ENCODE data around the gene ABLIM2.

Gene ABLIM2

DNA sequence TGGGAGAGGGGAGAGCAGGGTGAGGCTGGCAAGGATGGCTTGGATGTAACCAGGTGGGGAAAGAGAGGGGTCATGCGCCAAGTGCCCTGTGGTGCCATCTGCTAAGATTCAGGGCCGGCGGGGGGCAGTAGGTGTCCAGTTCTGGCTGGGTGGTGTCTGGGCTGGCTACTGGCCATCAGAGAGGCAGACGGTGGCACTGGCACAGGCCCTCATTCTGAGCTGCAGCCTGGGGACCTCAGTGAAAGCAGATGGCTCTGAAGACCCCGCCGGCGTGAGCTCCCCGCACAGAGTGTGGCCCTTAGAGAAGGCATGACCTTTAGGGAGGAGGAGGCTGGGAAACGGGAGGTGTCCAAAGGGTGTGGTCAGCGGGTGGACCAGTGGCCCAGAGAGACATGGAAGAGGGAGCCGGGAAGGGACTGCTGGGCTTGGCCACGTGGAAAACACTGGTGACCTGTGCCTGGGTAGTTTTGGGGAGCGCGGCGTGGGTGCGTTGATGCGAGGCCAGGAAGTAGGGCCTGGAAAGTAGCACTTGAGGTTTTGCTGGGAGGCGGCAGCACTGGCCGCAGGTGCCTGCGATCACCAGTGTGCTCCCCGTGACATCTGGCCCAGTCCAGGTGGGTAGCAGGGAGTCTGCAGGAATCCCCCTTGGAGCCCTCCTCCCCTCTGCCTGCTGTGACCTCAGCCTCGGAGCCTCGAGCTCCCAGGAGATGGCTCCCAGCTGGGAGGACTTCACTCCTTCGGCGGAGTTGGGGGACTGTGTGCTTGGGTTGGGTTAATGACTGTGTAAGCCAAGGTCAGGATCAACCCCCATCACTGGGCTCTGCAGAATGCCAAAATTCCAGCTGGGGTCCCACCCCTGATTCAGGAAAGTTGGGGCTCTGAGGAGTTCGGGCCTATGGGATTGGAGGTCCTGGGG is 31.2 kb upstream of the ABLIM2 start:
- in situ Hi-C loops (cut with HindIII; ENCODE audit: low pct_unique_long_range_greater_than_20kb, low sequenced_read_pairs), result no loop called here
- DNase-seq (ENCODE audit: low read depth in 1 of 2, low spot score in 1 of 2), result no peak
- no peak for TF ChIP-seq JUND (IDR thresholded peaks at IDR 0.05; ENCODE audit: low read depth)

GRCh38 chr4:8188743-8189550 is 30.3 kb upstream of the ABLIM2 start:
- DNase-seq (ENCODE audit: low read depth in 1 of 2, low spot score in 1 of 2), result no peak
- TF ChIP-seq JUND (IDR thresholded peaks at IDR 0.05; ENCODE audit: low read depth), result no peak
- in situ Hi-C loops (cut with HindIII; ENCODE audit: low pct_unique_long_range_greater_than_20kb, low sequenced_read_pairs), result no loop called here

DNA sequence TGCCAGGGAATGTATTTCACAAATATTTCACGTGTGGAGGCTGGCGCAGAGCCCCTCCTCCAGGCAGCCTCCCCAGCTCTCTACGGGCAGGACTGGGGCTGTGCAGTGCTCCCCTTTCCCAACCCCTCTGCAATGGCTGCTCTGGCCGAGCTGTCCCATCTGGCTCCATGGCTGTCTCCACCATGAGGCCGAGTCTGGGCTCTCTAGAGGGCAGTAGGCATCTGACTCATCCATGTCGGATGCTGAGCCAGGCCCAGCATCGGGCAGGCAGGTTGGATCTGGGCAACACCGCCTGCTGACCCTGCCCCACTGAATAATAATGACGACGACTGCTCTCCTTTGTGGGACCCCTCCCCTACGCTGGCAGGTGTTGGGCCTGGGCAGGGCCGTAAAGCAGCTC is 29.5 kb upstream of the ABLIM2 start:
- DNase-seq (ENCODE audit: low read depth in 1 of 2, low spot score in 1 of 2), result no peak
- no peak for TF ChIP-seq JUND (IDR thresholded peaks at IDR 0.05; ENCODE audit: low read depth)
- in situ Hi-C loops (cut with HindIII; ENCODE audit: low pct_unique_long_range_greater_than_20kb, low sequenced_read_pairs), result no loop called here

- no peak for DNase-seq (ENCODE audit: low read depth in 1 of 2, low spot score in 1 of 2)
- no peak for TF ChIP-seq JUND (IDR thresholded peaks at IDR 0.05; ENCODE audit: low read depth)
- in situ Hi-C loops (cut with HindIII; ENCODE audit: low pct_unique_long_range_greater_than_20kb, low sequenced_read_pairs), result no loop called here
Observed at GRCh38 chr4:8185930-8186329, 27.3 kb upstream of the ABLIM2 start.

DNA sequence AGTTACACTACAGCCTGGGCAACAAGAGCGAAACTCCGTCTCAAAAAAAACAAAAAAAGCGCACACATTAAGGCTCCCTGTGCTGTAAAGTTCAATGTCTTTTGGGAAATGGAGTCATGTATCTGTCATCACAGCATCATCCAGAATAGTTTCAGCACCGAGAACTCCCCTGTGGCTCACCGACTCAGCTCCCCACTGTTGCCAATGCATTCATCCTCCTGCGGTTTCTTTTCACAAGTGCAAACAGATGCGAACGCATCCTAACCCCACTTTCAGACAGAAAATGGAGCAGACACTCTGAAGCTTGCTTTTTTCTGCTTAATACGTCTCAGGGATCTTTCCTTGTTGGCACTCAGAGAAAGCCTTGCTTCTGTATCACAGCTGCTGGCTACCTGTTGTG is 26.7 kb upstream of the ABLIM2 start:
- in situ Hi-C loops (cut with HindIII; ENCODE audit: low pct_unique_long_range_greater_than_20kb, low sequenced_read_pairs), result no loop called here
- DNase-seq (ENCODE audit: low read depth in 1 of 2, low spot score in 1 of 2), result no peak
- no peak for TF ChIP-seq JUND (IDR thresholded peaks at IDR 0.05; ENCODE audit: low read depth)

GRCh38 chr4:8184061-8184460 is 25.4 kb upstream of the ABLIM2 start:
- no peak for TF ChIP-seq JUND (IDR thresholded peaks at IDR 0.05; ENCODE audit: low read depth)
- DNase-seq (ENCODE audit: low read depth in 1 of 2, low spot score in 1 of 2), result no peak
- in situ Hi-C loops (cut with HindIII; ENCODE audit: low pct_unique_long_range_greater_than_20kb, low sequenced_read_pairs), result no loop called here

DNA sequence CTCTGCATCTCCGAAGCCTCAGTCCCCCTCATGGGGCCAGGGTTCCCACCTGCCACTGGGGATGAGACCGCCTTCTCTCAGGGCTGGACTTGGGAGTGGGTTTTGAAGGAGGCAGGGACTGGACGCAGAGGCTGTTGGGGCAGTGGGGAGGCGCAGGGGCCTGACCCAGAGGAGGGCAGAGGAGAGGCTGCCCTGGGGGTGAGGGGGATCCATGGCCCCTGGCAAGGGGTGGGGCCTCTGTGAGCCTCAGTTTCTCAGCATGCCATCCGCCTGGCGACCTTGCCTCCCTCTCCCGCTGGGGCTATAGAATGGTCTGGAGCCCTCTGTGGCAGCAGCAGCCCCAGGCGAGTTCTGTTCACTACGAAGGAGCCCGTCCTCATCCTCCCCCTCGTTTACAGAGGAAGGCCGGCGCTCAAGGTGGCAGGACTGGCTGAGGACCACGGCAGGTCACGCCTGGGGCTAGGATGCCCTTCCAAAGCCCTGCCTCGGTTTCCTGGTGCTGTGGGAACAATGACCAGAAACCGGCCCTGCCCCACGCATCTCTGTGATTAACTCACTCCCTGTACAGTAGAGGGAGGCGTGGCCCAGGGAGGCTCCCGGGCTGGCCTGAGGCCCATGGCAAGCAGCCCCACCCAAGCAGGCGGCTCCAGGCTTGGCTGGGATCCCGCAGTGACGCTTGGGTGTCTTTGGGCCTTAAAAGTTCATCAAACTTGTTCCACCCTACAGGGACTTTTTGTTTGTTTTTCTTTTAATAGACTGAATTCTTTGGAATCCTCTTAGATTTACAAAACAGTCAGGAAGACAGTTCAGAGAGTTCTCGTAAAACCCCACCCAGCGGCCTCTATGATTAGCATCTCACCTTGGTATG is 24.5 kb upstream of the ABLIM2 start:
- no peak for TF ChIP-seq JUND (IDR thresholded peaks at IDR 0.05; ENCODE audit: low read depth)
- in situ Hi-C loops (cut with HindIII; ENCODE audit: low pct_unique_long_range_greater_than_20kb, low sequenced_read_pairs), result no loop called here
- DNase-seq (ENCODE audit: low read depth in 1 of 2, low spot score in 1 of 2), result no peak

DNA sequence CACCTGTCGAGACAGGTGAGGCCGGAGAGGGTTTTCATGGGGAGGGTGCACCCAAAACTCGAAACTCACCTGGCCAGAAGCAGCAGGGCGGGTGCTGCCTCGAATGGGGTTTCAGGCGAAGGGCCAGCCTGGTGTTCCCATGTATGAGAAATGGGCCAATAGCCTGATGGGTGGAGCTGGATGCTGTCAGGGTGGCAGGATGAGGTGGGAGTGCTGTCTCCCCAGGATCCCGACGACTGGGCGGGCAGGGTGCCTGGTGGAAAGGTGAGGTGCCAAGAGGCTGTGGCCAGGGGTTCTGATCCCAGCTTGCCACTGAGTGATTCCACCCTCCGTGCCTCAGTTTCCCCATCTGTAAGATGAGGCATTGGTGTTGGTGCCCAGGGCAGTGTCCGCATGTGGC is 23.7 kb upstream of the ABLIM2 start:
- no peak for TF ChIP-seq JUND (IDR thresholded peaks at IDR 0.05; ENCODE audit: low read depth)
- in situ Hi-C loops (cut with HindIII; ENCODE audit: low pct_unique_long_range_greater_than_20kb, low sequenced_read_pairs), result no loop called here
- DNase-seq (ENCODE audit: low read depth in 1 of 2, low spot score in 1 of 2), result no peak

DNA sequence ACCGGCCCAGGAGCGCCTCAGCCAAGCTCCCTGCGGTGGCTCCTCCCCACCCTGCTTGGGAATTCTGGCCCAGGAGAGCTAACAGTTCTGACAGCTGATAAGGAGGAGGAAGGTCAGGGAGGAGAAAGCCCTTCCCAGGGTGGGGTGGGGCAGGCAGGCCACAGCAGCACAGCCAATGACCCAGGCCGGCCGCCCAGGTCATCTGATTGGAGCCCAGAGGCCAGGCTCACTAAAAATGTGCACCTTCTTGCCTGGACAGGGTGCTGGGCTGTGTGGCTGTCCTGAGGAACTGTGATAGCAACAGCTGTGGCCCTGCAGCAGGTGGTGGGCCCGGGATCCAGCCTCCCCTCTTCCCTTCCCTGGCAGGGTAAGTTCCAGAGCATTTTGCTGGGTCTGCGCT is 23.2 kb upstream of the ABLIM2 start:
- no peak for DNase-seq (ENCODE audit: low read depth in 1 of 2, low spot score in 1 of 2)
- TF ChIP-seq JUND (IDR thresholded peaks at IDR 0.05; ENCODE audit: low read depth), result no peak

DNA sequence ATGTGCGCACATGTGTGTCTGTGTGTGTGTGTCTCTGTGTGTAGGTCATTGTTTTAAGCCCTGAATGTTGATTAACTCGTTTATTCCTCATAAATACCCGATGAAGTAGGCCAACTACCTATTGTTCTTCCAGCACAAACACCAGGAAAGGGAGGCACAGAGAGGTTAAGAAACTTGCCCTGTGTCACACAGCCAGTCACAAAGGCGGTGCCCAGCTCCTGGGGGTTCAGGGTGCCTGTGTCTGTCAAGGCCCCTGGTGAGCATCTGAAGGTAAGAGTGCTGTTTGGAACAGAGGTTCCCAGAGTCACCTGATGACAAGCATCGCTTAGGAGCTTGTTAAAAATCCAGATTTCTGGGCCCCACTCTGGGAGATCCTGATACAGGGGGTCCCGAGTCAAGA is 22.5 kb upstream of the ABLIM2 start:
- no peak for TF ChIP-seq JUND (IDR thresholded peaks at IDR 0.05; ENCODE audit: low read depth)
- in situ Hi-C loops (cut with HindIII; ENCODE audit: low pct_unique_long_range_greater_than_20kb, low sequenced_read_pairs), result no loop called here
- no peak for DNase-seq (ENCODE audit: low read depth in 1 of 2, low spot score in 1 of 2)

More for the DNA sequence above, 23.2 kb upstream of the ABLIM2 start:
- in situ Hi-C loops (cut with HindIII; ENCODE audit: low pct_unique_long_range_greater_than_20kb, low sequenced_read_pairs), result no loop called here

DNA sequence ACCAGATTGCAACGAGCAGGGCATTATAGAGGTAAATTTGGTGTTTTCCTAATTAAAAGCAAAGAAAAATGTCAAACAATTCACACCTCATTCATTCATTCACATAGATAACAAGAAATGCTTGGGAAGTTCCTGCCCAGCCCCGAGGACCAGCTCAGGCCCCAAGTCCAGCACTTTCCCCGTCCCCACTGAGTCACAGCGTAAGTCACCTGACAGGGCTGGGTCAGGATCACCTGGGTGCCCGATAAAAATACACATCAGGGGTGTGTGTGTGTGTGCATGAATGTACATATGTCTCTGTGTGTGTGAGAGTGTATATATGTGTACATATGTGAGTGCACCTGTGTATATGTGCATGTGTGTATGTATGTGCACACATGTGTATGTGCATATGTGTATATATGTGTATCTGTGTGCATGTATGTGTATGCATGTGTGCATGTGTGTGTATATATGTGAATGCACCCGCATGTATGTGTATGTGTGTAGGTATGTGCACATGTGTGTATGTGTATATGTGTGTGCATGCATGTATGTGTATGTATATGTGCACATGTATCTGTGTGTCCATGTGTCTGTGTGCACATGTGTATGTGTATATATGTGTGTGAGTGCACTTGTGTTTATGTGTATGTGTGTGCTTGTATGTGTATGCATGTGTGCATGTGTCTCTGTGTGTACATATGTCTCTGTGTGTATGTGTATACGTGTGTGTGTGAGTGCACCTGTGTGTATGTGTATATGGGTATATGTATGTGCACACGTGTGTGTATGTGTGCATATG is 21.9 kb upstream of the ABLIM2 start:
- no peak for TF ChIP-seq JUND (IDR thresholded peaks at IDR 0.05; ENCODE audit: low read depth)
- in situ Hi-C loops (cut with HindIII; ENCODE audit: low pct_unique_long_range_greater_than_20kb, low sequenced_read_pairs), result no loop called here
- no peak for DNase-seq (ENCODE audit: low read depth in 1 of 2, low spot score in 1 of 2)

- in situ Hi-C loops (cut with HindIII; ENCODE audit: low pct_unique_long_range_greater_than_20kb, low sequenced_read_pairs), result no loop called here
- DNase-seq (ENCODE audit: low read depth in 1 of 2, low spot score in 1 of 2), result no peak
- TF ChIP-seq JUND (IDR thresholded peaks at IDR 0.05; ENCODE audit: low read depth), result no peak
Observed at GRCh38 chr4:8179771-8180170, 21.2 kb upstream of the ABLIM2 start.

Data from T47D (cell line).